B cell (primary cell): Measurements from ENCODE around the gene ZPBP2. TPM values are rescaled to one million over a fixed set of nuclear protein-coding genes. Genes with fewer than 3 reads are reported as not detected.

Experiments used
- ATAC-seq: fragments of 200-7000 bp; cut with Tn5 transposase; one replicate; pipeline ENCODE4 v1.10.0; 2021; ENCODE audit warnings: low read depth, mild to moderate bottlenecking, moderate number of reproducible peaks, moderate library complexity
- CTCF ChIA-PET: fragments of 350-600 bp; sonication (Branson Sonifier 250); formaldehyde crosslinking; loops from one replicate; lab custom pipeline; 2021; ENCODE audit warnings: antibody characterized with exemption, inconsistent platforms; lab: Charles Lee
- POLR2A ChIA-PET: fragments of 350-600 bp; sonication (Branson Sonifier 250); formaldehyde crosslinking; loops from one replicate; lab custom pipeline; 2021; ENCODE audit warnings: antibody characterized with exemption; lab: Charles Lee
- DNase-seq: peaks from one replicate; pipeline ENCODE4 v3.0.0; 2013
- H2AFZ ChIP-seq: 2 replicates; pipeline ENCODE4 v1.6.1; 2012; ENCODE audit warnings: mild to moderate bottlenecking, low read depth, low read length; ENCODE audit not compliant: insufficient read depth, poor library complexity, severe bottlenecking
- H3K27ac ChIP-seq, 2 donors: 1 replicate in 1 of 2; 2 replicates in 1 of 2; pipeline ENCODE4 v1.5.1; 2012 to 2013; ENCODE audit warnings: low read length in 2 of 2, mild to moderate bottlenecking in 2 of 2, moderate library complexity in 1 of 2
- H3K27me3 ChIP-seq, 4 experiments: fragments of 200-600 bp in 1 of 4; sonication (generic) in 1 of 4; replicated peaks in 1 of 4; 1 replicate in 2 of 4; 2 replicates in 2 of 4; pipeline versions ENCODE4 v1.6.1 to v1.7.0; 2013 to 2016; ENCODE audit warnings: low read length in 3 of 4, mild to moderate bottlenecking in 2 of 4, mixed read lengths in 1 of 4, moderate library complexity in 1 of 4; ENCODE audit not compliant: insufficient read depth in 4 of 4, control insufficient read depth in 3 of 4; ENCODE audit errors: control extremely low read depth in 1 of 4
- H3K36me3 ChIP-seq, 2 experiments: replicated peaks in 1 of 2; 1 replicate in 1 of 2; 2 replicates in 1 of 2; pipeline versions ENCODE4 v1.6.1 to v1.7.1; 2013; ENCODE audit warnings: low read length in 1 of 2; ENCODE audit not compliant: insufficient read depth in 2 of 2, control insufficient read depth in 1 of 2; ENCODE audit errors: control extremely low read depth in 1 of 2, extremely low read depth in 1 of 2
- H3K4me1 ChIP-seq, 2 donors: fragments of 200-600 bp in 1 of 2; sonication (generic) in 1 of 2; 1 replicate in 1 of 2; 2 replicates in 1 of 2; pipeline versions ENCODE4 v1.5.1 to v1.6.1; 2013 to 2017; ENCODE audit warnings: low read length in 2 of 2; ENCODE audit not compliant: control insufficient read depth in 2 of 2, insufficient read depth in 2 of 2
- H3K4me2 ChIP-seq: replicated peaks from 2 replicates; pipeline ENCODE3; 2012; ENCODE audit warnings: mild to moderate bottlenecking, low read depth, low read length; ENCODE audit not compliant: poor library complexity, severe bottlenecking
- H3K4me3 ChIP-seq, 5 experiments: fragments of 200-600 bp in 1 of 5; sonication (generic) in 1 of 5; 1 replicate in 3 of 5; 2 replicates in 2 of 5; pipeline versions ENCODE4 v1.5.1 to v1.7.0; 2011 to 2016; ENCODE audit warnings: low read length in 4 of 5, mild to moderate bottlenecking in 4 of 5, low read depth in 2 of 5, control low read depth in 1 of 5, moderate library complexity in 1 of 5; ENCODE audit not compliant: insufficient read depth in 1 of 5; ENCODE audit errors: control extremely low read depth in 1 of 5, extremely low read depth in 1 of 5
- H3K79me2 ChIP-seq: fragments of 200-600 bp; sonication (generic); one replicate; pipeline ENCODE4 v1.6.0; 2016; ENCODE audit warnings: low read length; ENCODE audit not compliant: control insufficient read depth, insufficient read depth
- H3K9ac ChIP-seq: fragments of 200-600 bp; sonication (generic); 2 replicates; pipeline ENCODE4 v1.6.1; 2017; ENCODE audit warnings: mild to moderate bottlenecking, low read length, moderate library complexity
- H3K9me3 ChIP-seq, 3 donors: one replicate each; pipeline versions ENCODE4 v1.6.1 to v1.7.1; 2013; ENCODE audit warnings: low read length in 2 of 3; ENCODE audit not compliant: control insufficient read depth in 2 of 3, insufficient read depth in 1 of 3; ENCODE audit errors: control extremely low read depth in 1 of 3
- H4K20me1 ChIP-seq: 2 replicates; pipeline ENCODE4 v1.6.0; 2012; ENCODE audit warnings: mild to moderate bottlenecking, low read length; ENCODE audit not compliant: insufficient read depth, control insufficient read depth, poor library complexity, severe bottlenecking
- H3K27ac Mint-ChIP-seq: one replicate; pipeline ENCODE4 v1.8.0; 2021; ENCODE audit warnings: mixed read lengths
- H3K27me3 Mint-ChIP-seq: one replicate; pipeline ENCODE4 v1.8.0; 2021; ENCODE audit warnings: mixed read lengths
- H3K4me1 Mint-ChIP-seq: one replicate; pipeline ENCODE4 v1.8.0; 2021; ENCODE audit warnings: mixed read lengths
- H3K4me3 Mint-ChIP-seq: one replicate; pipeline ENCODE4 v1.8.0; 2021; ENCODE audit warnings: mixed read lengths
- H3K9me3 Mint-ChIP-seq: one replicate; pipeline ENCODE4 v1.8.0; 2022; ENCODE audit warnings: mixed read lengths; ENCODE audit not compliant: insufficient read depth
- CTCF ChIP-seq: fragments of 200-600 bp; IDR thresholded peaks from one replicate; pipeline ENCODE4 v1.8.0; 2022; ENCODE audit warnings: antibody characterized with exemption, mild to moderate bottlenecking
- EZH2 ChIP-seq: IDR thresholded peaks from 2 replicates; pipeline ENCODE4 v1.6.1; 2012; ENCODE audit warnings: borderline replicate concordance, low read depth, mild to moderate bottlenecking, moderate library complexity, low read length; ENCODE audit not compliant: insufficient read depth, poor library complexity, severe bottlenecking
- WGBS: methylation state at CpG from one replicate; pipeline ENCODE4 v1.1.5; 2013; ENCODE audit warnings: missing lambda C conversion rate; ENCODE audit not compliant: insufficient coverage; 5-methylcytosine and 5-hydroxymethylcytosine counted together
- intact Hi-C: fragments of 100-400 bp; cut with micrococcal nuclease; formaldehyde crosslinking; loops from one replicate; pipeline ENCODE4 v1.10.0; 2022
- polyA plus RNA-seq: library from polyadenylated mRNA; depleted of rRNA; stranded (reverse); fragments of >200 nt; gene quantifications from 2 replicates; pipeline ENCODE4 v1.2.3, GENCODE V29; 2012
- total RNA-seq, 2 donors: library from RNA; stranded (reverse); fragments of 120-200 nt in 1 of 2; gene quantifications; 1 replicate in 1 of 2; 2 replicates in 1 of 2; pipeline versions ENCODE4 v1.2.3 to v1.2.4, GENCODE V29; 2013 to 2022

Gene ZPBP2
- total and polyA plus RNA-seq, 2 donors (not counting 1 experiment from before 2014, with no cell fraction given), result 1.6 to 1.7 TPM

- no peak for ATAC-seq
- CTCF ChIA-PET, result interaction anchor here (1.0 to 1.4 kb wide), 4 partner anchors 9 to 247 kb away, joined by 3 to 6 read pairs (median 4); no protein-coding TSS in a partner anchor
- H4K20me1 ChIP-seq, result no peaks in the 10 kb centered on the region
- Mint-ChIP-seq H3K4me3 (peak overlapping the region; percentile 69), H3K27me3 (no peaks in the 10 kb centered on the region), H3K27ac (peak overlapping the region; percentile 90), H3K9me3 (no peaks in the 10 kb centered on the region), H3K4me1 (peaks cover 71% of the 10 kb centered on the region)
- no peak for DNase-seq
- no peak for TF ChIP-seq EZH2
- no peak for TF ChIP-seq CTCF
- H3K79me2 ChIP-seq, result peaks cover 39% of the 10 kb centered on the region
- H2AFZ ChIP-seq, result peak overlapping the region; percentile 70
- peaks cover 0 to 17% (median 5%) of the 10 kb centered on the region in 3 donors for H3K9me3 ChIP-seq
- no peaks in the 10 kb centered on the region for H3K27me3 ChIP-seq
- peak overlapping the region in 1 of 5 experiments; percentile 20 for H3K4me3 ChIP-seq
- H3K4me1 ChIP-seq, result peaks cover 60 to 65% of the 10 kb centered on the region in 2 donors
- peak overlapping the region; percentile 94 to 96 for H3K27ac ChIP-seq
- WGBS, result 83% methylated on average over 16 of the region's 17 CpGs
- peak overlapping the region; percentile 39 for H3K9ac ChIP-seq
- POLR2A ChIA-PET, result interaction anchor here (0.6 to 1.2 kb wide), 3 partner anchors 112 to 416 kb away, joined by 3 to 9 read pairs (median 4); no protein-coding TSS in a partner anchor
- peak overlapping the region; percentile 87 for H3K4me2 ChIP-seq
- H3K36me3 ChIP-seq, result no peaks in the 10 kb centered on the region
- intact Hi-C loops, result loop anchor here (5.0 kb wide), 1 partner anchor 201 kb away; the partner anchor contains the start of genes PNMT and TCAP
These were observed 546 bp downstream of the ZPBP2 start for GRCh38 chr17:39868554-39868942.

DNA sequence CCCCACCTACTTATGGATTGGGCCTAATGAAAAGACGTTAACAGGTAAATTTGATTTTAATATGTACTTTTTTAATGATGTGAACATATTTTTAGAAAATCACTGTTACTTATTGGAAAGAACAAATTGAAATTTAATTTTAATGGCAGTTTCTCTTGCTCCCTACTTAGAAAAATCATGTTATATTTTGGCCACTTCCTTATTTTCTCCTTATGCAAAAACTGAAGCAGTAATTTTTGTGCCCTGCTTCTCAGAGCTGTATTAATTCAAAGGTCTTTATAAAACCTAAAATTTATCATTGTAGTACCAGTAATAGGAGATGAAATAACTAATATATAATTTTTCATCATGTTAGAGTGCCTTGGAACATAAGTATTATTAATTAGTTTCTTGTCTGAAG lies 2.8 kb downstream of the ZPBP2 start:
- Histone ChIP-seq H3K4me3 (no peak overlapping the region), H3K79me2 (peaks cover 30% of the 10 kb centered on the region), H3K4me1 (peaks cover 51 to 65% of the 10 kb centered on the region in 2 donors), H3K4me2 (peak overlapping the region; percentile 47), H3K9me3 (peaks cover 0 to 17% (median 5%) of the 10 kb centered on the region in 3 donors), H3K36me3 (no peaks in the 10 kb centered on the region), H2AFZ (no peak overlapping the region), H4K20me1 (no peaks in the 10 kb centered on the region), H3K27me3 (no peaks in the 10 kb centered on the region), H3K9ac (no peak overlapping the region), H3K27ac (peak overlapping the region; percentile 9 to 67)
- TF ChIP-seq CTCF (no peak), EZH2 (no peak)
- CTCF ChIA-PET, result interaction anchor here (1.4 to 4.6 kb wide), 5 partner anchors 22 to 250 kb away, joined by 4 to 73 read pairs (median 16); partner anchors contain the start of gene PSMD3
- DNase-seq (peak; percentile 43), ATAC-seq (no peak)
- H3K9me3 Mint-ChIP-seq, result no peaks in the 10 kb centered on the region
- no CpG with 5 or more reads among the region's 1 CpG for WGBS
- no peak overlapping the region for H3K4me3 Mint-ChIP-seq
- H3K27me3 Mint-ChIP-seq, result no peaks in the 10 kb centered on the region
- intact Hi-C loops, result no loop called here
- peaks cover 62% of the 10 kb centered on the region for H3K4me1 Mint-ChIP-seq
- POLR2A ChIA-PET, result interaction anchor here (0.6 to 1.0 kb wide), 2 partner anchors 78 to 109 kb away, joined by 4 read pairs; partner anchors contain the start of gene PSMD3
- peak overlapping the region; percentile 57 for H3K27ac Mint-ChIP-seq
